GF-D8 (cell line): ENCODE results near the gene RGP1.

Experiments used
- DNase-seq: peaks from one replicate; lab custom pipeline; 2025; lab: John Stamatoyannopoulos, UW

Gene RGP1

GRCh38 chr9:35771943-35772342 is 22.9 kb downstream of the RGP1 start:
- DNase-seq: no peak

DNA sequence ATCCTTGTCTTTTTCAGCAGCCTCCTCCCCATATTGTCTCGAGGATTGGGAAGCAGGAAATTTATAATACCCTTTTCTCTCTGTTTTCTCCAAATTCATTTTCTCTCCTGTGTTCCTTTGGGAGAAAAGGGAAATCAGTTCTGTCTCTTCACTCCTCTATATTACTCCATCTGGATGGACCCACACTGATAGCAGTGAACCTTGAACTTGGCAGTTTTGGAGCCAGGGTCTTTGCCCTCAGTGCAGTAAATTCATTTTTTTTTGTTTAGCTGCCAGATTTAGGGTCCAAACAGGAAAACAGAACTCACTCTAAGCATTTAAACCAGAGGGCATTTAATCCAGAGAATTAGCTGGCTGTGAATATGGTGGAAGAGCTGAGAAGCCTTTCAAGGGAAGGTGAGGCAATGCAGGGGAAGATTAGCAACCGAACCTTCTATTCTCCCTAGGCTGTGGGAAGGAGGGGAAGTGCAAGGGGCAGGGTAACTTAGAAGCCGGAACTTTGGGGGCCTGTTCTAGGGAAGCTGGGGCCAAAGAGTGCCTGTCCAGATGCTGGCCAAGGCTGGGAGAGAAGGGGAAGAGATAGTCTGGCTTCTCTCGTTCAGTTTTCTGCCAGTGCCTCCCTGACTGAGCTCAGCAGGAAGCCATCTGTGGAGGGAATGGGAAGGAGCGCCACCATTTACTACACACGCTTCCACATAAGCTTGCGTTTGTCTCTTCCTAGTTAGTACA is 26.0 kb downstream of the RGP1 start:
- peak; percentile 80 for DNase-seq

DNA sequence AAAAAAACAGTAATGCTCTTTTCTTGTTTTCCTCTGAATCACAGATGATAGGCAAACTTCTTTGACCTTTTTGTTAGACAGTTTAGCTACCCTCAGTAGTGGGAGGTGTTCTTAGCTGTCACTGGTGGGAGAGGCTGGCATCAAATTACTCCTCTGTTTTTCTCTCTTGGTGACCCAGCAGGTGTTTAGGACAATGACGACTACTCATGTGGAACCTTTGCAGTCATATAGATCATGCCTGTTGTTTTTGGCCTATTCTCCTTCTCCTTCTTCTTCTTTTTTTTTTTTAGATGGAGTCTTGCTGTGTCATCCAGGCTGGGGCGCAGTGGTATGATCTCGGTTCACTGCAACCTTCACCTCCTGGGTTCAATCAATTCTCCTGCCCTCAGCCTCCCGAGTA is 26.9 kb downstream of the RGP1 start:
- DNase-seq: peak; percentile 57

- no peak for DNase-seq
Observed at GRCh38 chr9:35778496-35778895, 29.4 kb downstream of the RGP1 start.

- no peak for DNase-seq
Observed at GRCh38 chr9:35781066-35781465, 32.0 kb downstream of the RGP1 start.

- no peak for DNase-seq
Observed at GRCh38 chr9:35783418-35783817, 34.3 kb downstream of the RGP1 start.

- no peak for DNase-seq
Observed at GRCh38 chr9:35789541-35789940, 40.5 kb downstream of the RGP1 start.

GRCh38 chr9:35790025-35790384 is 40.9 kb downstream of the RGP1 start:
- DNase-seq: no peak

DNA sequence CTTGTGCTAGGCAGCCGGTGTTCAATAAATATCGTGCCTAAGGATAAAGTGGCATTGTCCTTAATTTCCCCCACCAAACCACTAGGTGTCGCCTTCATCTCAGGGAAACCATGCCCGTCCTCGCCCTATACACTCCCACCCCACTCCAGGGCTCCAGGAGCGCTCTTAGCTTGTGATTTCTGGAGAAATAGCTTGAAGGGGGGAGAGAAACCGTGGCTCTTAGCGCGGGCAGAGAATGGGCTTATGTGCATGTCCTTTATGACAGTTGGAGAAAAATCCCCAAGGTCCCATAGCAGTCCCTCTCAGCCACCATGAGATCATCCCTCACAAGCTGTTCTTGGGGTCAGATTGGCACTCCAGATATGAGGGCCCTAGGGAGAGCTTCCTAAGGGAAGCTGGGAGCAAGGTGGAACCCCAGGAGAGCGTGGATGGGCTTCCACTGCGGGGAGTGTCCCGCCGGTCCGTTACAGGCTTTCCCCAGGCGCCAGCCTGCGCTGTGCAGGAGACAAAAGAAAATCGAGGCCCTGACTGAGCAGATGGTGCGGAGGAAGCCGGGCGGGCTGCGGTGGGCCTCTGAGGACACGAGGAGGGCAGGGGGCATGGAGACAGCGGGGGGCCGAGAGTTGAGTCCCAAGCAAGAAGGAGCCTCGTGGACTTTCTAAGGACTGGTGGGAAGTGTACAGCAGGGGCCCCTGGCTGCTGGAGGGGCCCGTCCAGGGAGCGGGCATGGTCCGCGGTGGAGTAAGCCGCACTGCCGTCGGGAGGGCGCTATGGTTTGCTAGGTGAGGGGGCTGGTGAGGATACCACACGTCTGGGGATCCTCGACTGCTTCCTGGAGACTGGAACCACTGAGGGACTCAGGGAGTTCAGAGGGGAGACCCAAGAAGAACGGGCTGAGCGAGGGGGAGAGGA is 41.6 kb downstream of the RGP1 start:
- no peak for DNase-seq

GRCh38 chr9:35791297-35791921 is 42.3 kb downstream of the RGP1 start, which contains the start of gene NPR2:
TSS of gene NPR2 (plus strand) at chr9:35791591. CDS start at chr9:35792409, 818 bp downstream.
- DNase-seq: no peak

- no peak for DNase-seq
Observed at GRCh38 chr9:35792024-35792813, 43.1 kb downstream of the RGP1 start.

DNA sequence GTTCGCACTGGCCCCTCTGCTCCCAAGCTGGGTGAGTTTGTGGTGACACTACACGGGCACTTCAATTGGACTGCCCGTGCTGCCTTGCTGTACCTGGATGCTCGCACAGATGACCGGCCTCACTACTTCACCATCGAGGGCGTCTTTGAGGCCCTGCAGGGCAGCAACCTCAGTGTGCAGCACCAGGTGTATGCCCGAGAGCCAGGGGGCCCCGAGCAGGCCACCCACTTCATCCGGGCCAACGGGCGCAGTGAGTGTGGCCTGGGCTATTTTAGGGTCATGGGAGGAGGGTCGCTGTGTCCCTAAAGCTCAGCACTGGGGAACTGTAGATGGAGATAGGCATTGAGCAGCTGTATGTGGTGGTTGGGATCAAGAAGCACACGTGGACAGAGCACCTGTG is 43.7 kb downstream of the RGP1 start:
- no peak for DNase-seq

DNA sequence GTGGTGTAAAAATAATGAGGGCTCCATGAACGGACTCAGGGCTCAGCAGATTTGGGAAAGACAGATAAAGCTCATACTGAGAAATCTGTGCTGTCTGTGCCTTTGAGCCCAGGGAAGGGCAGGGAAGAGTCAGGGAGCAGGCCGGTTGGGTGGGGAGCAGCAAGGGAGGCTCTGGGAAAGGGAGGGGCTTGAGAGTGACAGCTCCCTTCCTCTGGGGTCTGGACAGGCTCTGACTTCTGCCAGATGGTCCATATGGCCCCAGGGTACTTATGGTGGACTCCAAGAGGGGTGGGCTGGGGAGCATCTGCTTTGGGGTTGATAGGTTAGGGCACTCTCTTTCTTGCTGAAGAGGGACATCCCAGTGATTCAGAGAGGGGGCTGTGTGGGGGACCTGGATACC is 44.4 kb downstream of the RGP1 start:
- DNase-seq: no peak

GRCh38 chr9:35795695-35796094 is 46.6 kb downstream of the RGP1 start:
- DNase-seq: no peak

DNA sequence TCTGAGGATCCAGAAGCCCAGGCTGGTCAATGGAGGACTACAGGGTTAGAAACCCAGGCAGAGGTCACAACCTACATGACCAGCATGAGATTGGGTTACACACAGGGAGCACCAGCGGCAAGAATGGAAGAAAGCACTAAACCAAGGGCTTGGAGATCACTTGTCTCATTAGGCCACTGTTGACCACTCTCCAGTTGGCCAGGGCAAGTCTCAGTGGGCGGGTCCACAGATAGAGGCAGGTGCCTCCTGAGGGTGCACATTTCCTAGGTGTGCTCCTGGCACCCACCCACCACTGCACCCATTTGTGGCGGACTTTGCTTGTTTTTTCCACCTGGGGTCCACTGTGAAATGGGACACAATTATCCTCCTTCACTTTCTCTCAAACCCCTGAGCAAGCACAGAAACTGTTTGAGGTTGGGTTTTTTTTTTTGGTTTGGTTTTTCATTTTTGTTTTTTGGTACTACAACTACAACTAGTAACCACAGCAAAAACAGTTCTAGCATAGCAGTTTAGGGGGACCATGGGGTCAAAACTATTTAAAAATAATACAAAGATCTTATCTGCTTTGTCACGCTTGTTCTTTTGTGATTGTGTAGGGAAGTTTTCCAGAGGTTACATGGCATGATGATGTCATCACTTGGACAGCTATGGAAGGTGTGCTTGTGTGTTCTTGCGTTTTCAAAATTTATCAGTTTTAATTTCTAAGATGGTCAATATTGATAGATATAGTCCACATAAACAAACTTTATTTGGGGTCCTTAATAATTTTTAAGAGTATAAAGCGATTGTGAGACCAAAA is 48.4 kb downstream of the RGP1 start:
- no peak for DNase-seq

DNA sequence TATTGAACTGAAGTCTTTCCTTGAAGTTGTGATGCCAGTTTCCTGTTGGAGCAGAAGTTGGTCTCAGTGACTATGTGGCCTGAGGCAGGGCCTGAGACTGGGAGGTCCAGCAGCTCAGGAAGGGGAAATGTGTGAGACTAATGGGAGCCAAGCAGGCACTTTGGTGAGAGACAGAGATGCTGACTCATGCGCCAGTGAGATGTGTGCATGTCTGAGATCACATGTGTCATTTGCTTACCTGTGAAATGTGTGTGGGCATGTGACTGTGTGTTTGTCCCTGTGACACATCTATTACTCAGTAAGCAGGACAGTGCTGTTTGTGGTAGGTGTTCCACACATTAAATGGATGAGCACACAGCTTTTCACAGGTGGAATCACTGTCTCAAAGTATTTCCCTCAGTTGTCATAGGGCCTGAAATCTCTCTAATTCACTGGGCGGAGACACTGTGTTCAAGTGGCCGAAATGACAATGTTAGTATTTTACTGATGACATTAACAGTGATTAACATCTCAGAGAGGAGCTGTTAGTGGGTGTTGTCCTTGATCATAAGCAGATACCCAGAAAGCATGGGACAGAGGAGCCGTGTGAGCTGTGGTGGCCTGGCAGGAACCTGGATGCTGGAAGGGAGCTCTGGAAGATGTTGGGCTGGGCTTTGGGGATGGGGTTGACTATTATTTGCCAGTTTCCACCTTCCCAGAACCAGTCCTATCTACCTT is 49.7 kb downstream of the RGP1 start:
- DNase-seq: no peak

DNA sequence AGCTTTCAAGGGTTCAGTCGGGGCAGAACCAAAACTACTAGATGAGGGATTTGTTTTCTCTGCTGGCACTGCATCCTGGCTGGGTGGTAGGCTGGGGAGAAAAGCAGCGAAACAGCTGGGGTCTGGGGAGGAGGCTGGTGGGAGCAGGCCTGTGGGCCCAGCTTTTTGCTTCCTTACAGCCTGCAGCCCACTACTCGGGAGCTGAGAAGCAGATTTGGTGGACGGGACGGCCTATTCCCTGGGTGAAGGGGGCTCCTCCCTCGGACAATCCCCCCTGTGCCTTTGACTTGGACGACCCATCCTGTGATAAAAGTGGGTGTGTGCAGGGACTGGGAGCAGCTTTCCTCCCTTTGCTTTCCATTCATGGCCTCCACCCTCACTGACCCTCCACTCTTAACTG is 51.4 kb downstream of the RGP1 start:
- DNase-seq: no peak

- DNase-seq: no peak
Observed at GRCh38 chr9:35801328-35802128, 52.4 kb downstream of the RGP1 start.

DNA sequence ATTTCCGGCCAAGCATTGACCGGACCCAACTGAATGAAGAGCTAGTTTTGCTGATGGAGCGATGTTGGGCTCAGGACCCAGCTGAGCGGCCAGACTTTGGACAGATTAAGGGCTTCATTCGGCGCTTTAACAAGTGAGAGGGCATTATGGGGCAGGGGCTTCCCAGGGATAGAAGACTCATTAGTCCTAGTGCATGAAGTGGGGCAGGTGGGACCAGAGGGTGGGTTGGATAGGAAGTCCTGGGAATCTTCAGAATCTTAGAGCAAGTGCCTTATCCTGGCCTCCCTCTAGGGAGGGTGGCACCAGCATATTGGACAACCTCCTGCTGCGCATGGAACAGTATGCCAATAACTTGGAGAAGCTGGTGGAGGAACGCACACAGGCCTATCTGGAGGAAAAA is 57.0 kb downstream of the RGP1 start:
- no peak for DNase-seq
